Activated T-cell treated with anti-CD3 and anti-CD28 coated beads, Interleukin-2, amount 50 U/mL, for 4 hours (primary cell): ENCODE measurements around the gene PLEKHH1. TPM values are rescaled to one million over a fixed set of nuclear protein-coding genes. Genes with fewer than 3 reads are reported as not detected.
A peak's percentile ranks its signal among the peaks of the same experiment; 100 is the strongest.

ENCODE experiments used
- ATAC-seq, 2 donors: fragments of 200-7000 bp; cut with Tn5 transposase; one replicate each; pipeline ENCODE4 v1.10.0; 2021
- DNase-seq: peaks from one replicate; pipeline ENCODE4 v3.0.0-alpha.2; 2020
- H3K27me3 Mint-ChIP-seq: one replicate; pipeline ENCODE4 v1.8.0; 2021; ENCODE audit warnings: low read depth, mixed read lengths
- H3K36me3 Mint-ChIP-seq: one replicate; pipeline ENCODE4 v1.8.0; 2022; ENCODE audit warnings: mixed read lengths; ENCODE audit not compliant: insufficient read depth
- H3K4me1 Mint-ChIP-seq: one replicate; pipeline ENCODE4 v1.8.0; 2021; ENCODE audit warnings: low read depth, mixed read lengths
- H3K4me3 Mint-ChIP-seq: one replicate; pipeline ENCODE4 v1.8.0; 2021; ENCODE audit warnings: mild to moderate bottlenecking, moderate library complexity, mixed read lengths
- H3K9me3 Mint-ChIP-seq: one replicate; pipeline ENCODE4 v1.8.0; 2021; ENCODE audit warnings: mixed read lengths
- total RNA-seq, 3 donors: library from RNA; stranded (reverse); gene quantifications; one replicate each; pipeline ENCODE4 v1.2.1, GENCODE V29; 2021

The PLEKHH1 gene
- 1 to 10 TPM; 1.1 to 2.3 (median 1.1) TPM for total RNA-seq

GRCh38 chr14:67532998-67533753, at the start of gene PLEKHH1:
PLEKHH1 (plus strand) TSS chr14:67533290; CDS start chr14:67541868, 8,578 bp downstream.
- no peaks in the 10 kb centered on the region for H3K36me3 Mint-ChIP-seq
- DNase-seq (peak; percentile 43), ATAC-seq (peak; percentile 93 to 96)
- H3K4me1 Mint-ChIP-seq: peaks cover 5% of the 10 kb centered on the region
- H3K9me3 Mint-ChIP-seq: no peaks in the 10 kb centered on the region
- peak within 1 kb of the TSS; percentile 71 for H3K4me3 Mint-ChIP-seq
- H3K27me3 Mint-ChIP-seq: peaks cover 29% of the 10 kb centered on the region

- Mint-ChIP-seq H3K4me3 (no peak overlapping the region), H3K27me3 (no peaks in the 10 kb centered on the region), H3K4me1 (peaks cover 57% of the 10 kb centered on the region), H3K36me3 (peaks cover 13% of the 10 kb centered on the region), H3K9me3 (no peaks in the 10 kb centered on the region)
- no peak for DNase-seq
- no peak for ATAC-seq
Measured at GRCh38 chr14:67483579-67484285, 49.4 kb upstream of the PLEKHH1 start.

GRCh38 chr14:67485501-67486095, 47.5 kb upstream of the PLEKHH1 start:
- H3K9me3 Mint-ChIP-seq: no peaks in the 10 kb centered on the region
- DNase-seq (no peak), ATAC-seq (no peak)
- H3K4me3 Mint-ChIP-seq: no peak overlapping the region
- H3K27me3 Mint-ChIP-seq: no peaks in the 10 kb centered on the region
- H3K36me3 Mint-ChIP-seq: peaks cover 13% of the 10 kb centered on the region
- H3K4me1 Mint-ChIP-seq: peaks cover 72% of the 10 kb centered on the region

- ATAC-seq: no peak
- Mint-ChIP-seq H3K9me3 (no peaks in the 10 kb centered on the region), H3K4me1 (peaks cover 64% of the 10 kb centered on the region), H3K4me3 (peak overlapping the region; percentile 95), H3K27me3 (no peaks in the 10 kb centered on the region), H3K36me3 (peaks cover 13% of the 10 kb centered on the region)
- no peak for DNase-seq
Measured at GRCh38 chr14:67486890-67487289, 46.2 kb upstream of the PLEKHH1 start.

GRCh38 chr14:67487332-67487731, 45.8 kb upstream of the PLEKHH1 start:
- Mint-ChIP-seq H3K36me3 (peaks cover 13% of the 10 kb centered on the region), H3K4me3 (peak overlapping the region; percentile 95), H3K9me3 (no peaks in the 10 kb centered on the region), H3K27me3 (no peaks in the 10 kb centered on the region), H3K4me1 (peaks cover 63% of the 10 kb centered on the region)
- no peak for DNase-seq
- ATAC-seq: no peak

GRCh38 chr14:67487937-67488893, 44.9 kb upstream of the PLEKHH1 start, which contains the start of gene TMEM229B:
TMEM229B (minus strand) TSS chr14:67488721; CDS start chr14:67473923, 14,798 bp downstream.
- H3K36me3 Mint-ChIP-seq: peaks cover 15% of the 10 kb centered on the region
- peaks cover 7% of the 10 kb centered on the region for H3K9me3 Mint-ChIP-seq
- DNase-seq (peak; percentile 66), ATAC-seq (peak; percentile 95 to 96)
- peaks cover 69% of the 10 kb centered on the region for H3K4me1 Mint-ChIP-seq
- no peaks in the 10 kb centered on the region for H3K27me3 Mint-ChIP-seq
- H3K4me3 Mint-ChIP-seq: peak within 1 kb of the TSS; percentile 95

GRCh38 chr14:67490196-67490595, 42.9 kb upstream of the PLEKHH1 start:
- ATAC-seq: no peak
- peaks cover 10% of the 10 kb centered on the region for H3K9me3 Mint-ChIP-seq
- H3K36me3 Mint-ChIP-seq: peaks cover 14% of the 10 kb centered on the region
- no peak overlapping the region for H3K4me3 Mint-ChIP-seq
- peaks cover 57% of the 10 kb centered on the region for H3K4me1 Mint-ChIP-seq
- no peaks in the 10 kb centered on the region for H3K27me3 Mint-ChIP-seq
- DNase-seq: no peak

- peaks cover 6% of the 10 kb centered on the region for H3K36me3 Mint-ChIP-seq
- no peak overlapping the region for H3K4me3 Mint-ChIP-seq
- H3K27me3 Mint-ChIP-seq: no peaks in the 10 kb centered on the region
- peaks cover 10% of the 10 kb centered on the region for H3K9me3 Mint-ChIP-seq
- peaks cover 46% of the 10 kb centered on the region for H3K4me1 Mint-ChIP-seq
- DNase-seq (no peak), ATAC-seq (no peak)
Measured at GRCh38 chr14:67491285-67491684, 41.8 kb upstream of the PLEKHH1 start.

GRCh38 chr14:67491741-67492507, 41.2 kb upstream of the PLEKHH1 start:
- Mint-ChIP-seq H3K4me3 (no peak overlapping the region), H3K9me3 (peaks cover 10% of the 10 kb centered on the region), H3K36me3 (peaks cover 3% of the 10 kb centered on the region), H3K4me1 (peaks cover 40% of the 10 kb centered on the region), H3K27me3 (no peaks in the 10 kb centered on the region)
- ATAC-seq (no peak), DNase-seq (no peak)

GRCh38 chr14:67492538-67492937, 40.6 kb upstream of the PLEKHH1 start:
- peaks cover 10% of the 10 kb centered on the region for H3K9me3 Mint-ChIP-seq
- H3K4me3 Mint-ChIP-seq: no peak overlapping the region
- H3K4me1 Mint-ChIP-seq: peaks cover 36% of the 10 kb centered on the region
- no peak for DNase-seq
- no peak for ATAC-seq
- H3K36me3 Mint-ChIP-seq: peaks cover 3% of the 10 kb centered on the region
- no peaks in the 10 kb centered on the region for H3K27me3 Mint-ChIP-seq

- ATAC-seq (no peak), DNase-seq (no peak)
- Mint-ChIP-seq H3K4me1 (peaks cover 37% of the 10 kb centered on the region), H3K36me3 (peaks cover 3% of the 10 kb centered on the region), H3K9me3 (peaks cover 10% of the 10 kb centered on the region), H3K27me3 (no peaks in the 10 kb centered on the region), H3K4me3 (no peak overlapping the region)
Measured at GRCh38 chr14:67493092-67493717, 39.9 kb upstream of the PLEKHH1 start.

- H3K4me3 Mint-ChIP-seq: no peak overlapping the region
- peaks cover 10% of the 10 kb centered on the region for H3K9me3 Mint-ChIP-seq
- DNase-seq: no peak
- H3K4me1 Mint-ChIP-seq: peaks cover 16% of the 10 kb centered on the region
- ATAC-seq: no peak
- H3K27me3 Mint-ChIP-seq: no peaks in the 10 kb centered on the region
- H3K36me3 Mint-ChIP-seq: peaks cover 3% of the 10 kb centered on the region
Measured at GRCh38 chr14:67495827-67496226, 37.3 kb upstream of the PLEKHH1 start.

- H3K27me3 Mint-ChIP-seq: no peaks in the 10 kb centered on the region
- peaks cover 10% of the 10 kb centered on the region for H3K9me3 Mint-ChIP-seq
- DNase-seq: no peak
- no peak overlapping the region for H3K4me3 Mint-ChIP-seq
- H3K36me3 Mint-ChIP-seq: peaks cover 3% of the 10 kb centered on the region
- no peak for ATAC-seq
- peaks cover 16% of the 10 kb centered on the region for H3K4me1 Mint-ChIP-seq
Measured at GRCh38 chr14:67497216-67497615, 35.9 kb upstream of the PLEKHH1 start.
